ENCODE measurements around the gene C9. TPM values are rescaled to one million over a fixed set of nuclear protein-coding genes. Genes with fewer than 3 reads are reported as not detected.

C9 gene
- total and polyA plus RNA-seq, 5 donors, result 0.70 TPM; not detected in 4

DNA sequence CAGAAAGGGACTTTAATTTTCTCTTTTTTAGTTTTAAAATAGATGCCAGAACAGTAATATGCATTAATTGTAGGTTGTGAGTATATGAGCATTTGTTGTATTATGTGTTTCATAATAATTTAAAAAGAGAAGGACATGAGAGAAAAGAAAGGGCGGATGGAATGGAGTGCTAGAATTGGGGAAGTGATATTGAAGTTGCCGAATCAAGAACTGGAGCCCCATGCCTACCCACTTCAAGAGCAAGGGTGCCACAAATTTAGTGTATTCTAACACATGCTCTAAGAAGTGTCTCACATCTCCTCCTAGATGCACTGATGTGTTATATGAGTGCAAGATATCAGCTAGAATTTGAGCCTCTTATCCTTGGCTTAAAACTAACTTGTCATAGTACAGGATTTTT lies 101.3 kb downstream of the C9 start:
- Histone ChIP-seq H3K4me1 (ENCODE audit: control insufficient read depth, insufficient read depth, low read length) (no peaks in the 10 kb centered on the region), H3K27me3 (ENCODE audit: control insufficient read depth, insufficient read depth) (no peaks in the 10 kb centered on the region), H3K9me3 (ENCODE audit: control insufficient read depth, low read length) (no peaks in the 10 kb centered on the region), H3K27ac (ENCODE audit: low read length) (no peak overlapping the region), H3K4me3 (ENCODE audit: low read length) (no peak overlapping the region)
- ATAC-seq (no peak), DNase-seq (no peak)
- intact Hi-C loops (cut with DNase I), result no loop called here
- 79% methylated on average over 2 of the region's 2 CpGs for WGBS

DNA sequence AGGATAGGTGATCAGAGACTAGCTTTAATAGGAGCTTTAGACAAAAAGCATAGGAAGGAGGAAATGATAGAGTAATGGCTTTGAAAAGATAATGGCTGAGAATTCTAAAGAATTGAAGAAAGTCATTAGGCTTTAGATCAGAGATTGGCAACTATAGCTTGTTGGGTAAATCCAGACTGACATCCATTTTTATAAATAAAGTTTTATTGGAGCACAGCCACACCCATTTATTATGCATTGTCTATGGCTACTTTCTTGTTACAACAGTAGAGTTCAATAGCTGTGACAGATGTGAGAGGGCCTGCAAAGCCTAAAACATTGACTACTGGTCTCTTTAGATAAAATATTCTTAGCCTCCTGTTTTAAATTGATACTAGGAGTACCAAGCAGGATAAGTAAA lies 104.2 kb downstream of the C9 start:
- intact Hi-C loops (cut with DNase I), result no loop called here
- no peaks in the 10 kb centered on the region for H3K4me1 ChIP-seq (ENCODE audit: control insufficient read depth, insufficient read depth, low read length)
- H3K9me3 ChIP-seq (ENCODE audit: control insufficient read depth, low read length), result no peaks in the 10 kb centered on the region
- no peaks in the 10 kb centered on the region for H3K27me3 ChIP-seq (ENCODE audit: control insufficient read depth, insufficient read depth)
- DNase-seq (no peak), ATAC-seq (no peak)
- H3K4me3 ChIP-seq (ENCODE audit: low read length), result no peak overlapping the region
- no peak overlapping the region for H3K27ac ChIP-seq (ENCODE audit: low read length)

DNA sequence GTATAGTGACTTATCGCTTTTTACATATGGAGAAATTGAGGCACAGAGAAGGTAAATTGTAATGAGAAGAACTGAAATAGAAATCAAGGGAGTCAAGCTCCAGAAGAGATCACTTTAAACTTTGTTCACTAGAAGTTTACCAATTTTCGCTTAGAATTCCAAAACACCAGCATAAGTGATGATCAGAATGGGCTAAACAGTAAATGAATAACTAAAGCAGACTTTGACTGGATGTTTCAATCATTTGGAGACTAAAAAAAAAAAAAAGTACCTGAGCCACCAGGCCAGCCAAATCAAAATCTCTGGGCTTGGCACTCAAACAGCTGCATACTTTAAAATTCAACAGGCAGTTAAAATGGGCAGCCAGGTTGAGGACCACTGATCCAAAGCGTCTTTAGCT lies 106.7 kb downstream of the C9 start:
- no peaks in the 10 kb centered on the region for H3K27me3 ChIP-seq (ENCODE audit: control insufficient read depth, insufficient read depth)
- WGBS, result 95% methylated on average over 3 of the region's 3 CpGs
- H3K4me3 ChIP-seq (ENCODE audit: low read length), result no peak overlapping the region
- H3K9me3 ChIP-seq (ENCODE audit: control insufficient read depth, low read length), result no peaks in the 10 kb centered on the region
- ATAC-seq, result no peak
- DNase-seq, result no peak
- intact Hi-C loops (cut with DNase I), result no loop called here
- no peaks in the 10 kb centered on the region for H3K4me1 ChIP-seq (ENCODE audit: control insufficient read depth, insufficient read depth, low read length)
- H3K27ac ChIP-seq (ENCODE audit: low read length), result no peak overlapping the region

DNA sequence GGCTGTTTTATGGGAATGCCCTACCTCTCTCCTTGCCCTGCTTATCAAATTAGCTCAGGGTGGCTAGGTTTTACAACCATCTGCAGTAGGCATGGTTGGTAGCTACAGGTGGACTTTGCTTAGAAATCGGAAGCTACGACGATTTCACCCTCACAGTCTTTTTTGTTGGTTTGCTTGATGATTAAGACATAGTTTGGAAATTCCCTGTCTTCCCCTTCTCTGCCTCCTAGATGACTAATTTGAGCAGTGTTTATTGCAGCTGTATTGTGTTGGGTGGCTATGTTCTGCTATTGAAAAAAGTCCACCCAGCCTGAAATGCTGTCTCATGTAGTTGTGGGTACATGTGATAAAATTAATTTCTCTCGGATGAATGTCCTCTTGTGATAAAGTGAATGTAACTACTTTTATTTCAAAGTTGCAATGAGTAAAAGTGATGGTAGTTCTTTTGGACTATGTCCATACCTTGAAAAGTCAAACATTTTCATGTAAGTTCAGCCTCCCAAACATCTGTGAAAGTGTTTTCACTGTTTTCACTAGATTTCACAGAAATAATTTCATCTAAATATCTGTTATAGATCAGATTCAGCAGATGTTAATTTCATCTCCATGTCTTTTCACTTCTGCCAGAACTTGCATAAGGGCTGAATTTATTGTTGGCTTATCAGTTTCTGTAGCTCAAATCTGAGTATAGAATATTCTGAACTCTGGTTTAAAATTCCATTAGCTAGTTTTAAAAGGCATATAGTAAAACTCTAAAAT lies 107.6 kb downstream of the C9 start:
- intact Hi-C loops (cut with DNase I), result no loop called here
- H3K9me3 ChIP-seq (ENCODE audit: control insufficient read depth, low read length), result no peaks in the 10 kb centered on the region
- no peak for DNase-seq
- H3K27me3 ChIP-seq (ENCODE audit: control insufficient read depth, insufficient read depth), result no peaks in the 10 kb centered on the region
- H3K4me3 ChIP-seq (ENCODE audit: low read length), result no peak overlapping the region
- H3K27ac ChIP-seq (ENCODE audit: low read length), result no peak overlapping the region
- ATAC-seq, result no peak
- no peaks in the 10 kb centered on the region for H3K4me1 ChIP-seq (ENCODE audit: control insufficient read depth, insufficient read depth, low read length)
- WGBS, result 68% methylated on average over 4 of the region's 4 CpGs

DNA sequence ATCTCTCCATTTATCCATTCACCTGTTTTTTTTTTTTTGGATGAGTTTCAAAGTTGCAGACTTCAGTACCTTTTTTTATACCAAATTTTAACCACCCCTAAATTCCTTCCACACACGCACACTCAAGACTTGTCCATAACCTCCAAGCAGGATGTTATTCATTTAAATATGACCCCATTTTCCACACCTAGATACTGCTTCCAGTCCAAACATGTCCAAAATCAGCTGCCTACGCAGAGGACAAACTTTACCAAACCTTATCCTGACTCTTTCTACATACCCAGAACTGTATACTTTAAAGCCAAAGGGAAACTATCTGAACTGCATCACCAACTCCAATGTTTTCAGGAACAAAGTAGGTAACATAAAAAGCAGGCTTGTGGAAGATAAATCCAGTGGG lies 108.9 kb downstream of the C9 start:
- no peaks in the 10 kb centered on the region for H3K9me3 ChIP-seq (ENCODE audit: control insufficient read depth, low read length)
- ATAC-seq (no peak), DNase-seq (no peak)
- no peak overlapping the region for H3K27ac ChIP-seq (ENCODE audit: low read length)
- intact Hi-C loops (cut with DNase I), result no loop called here
- no peaks in the 10 kb centered on the region for H3K4me1 ChIP-seq (ENCODE audit: control insufficient read depth, insufficient read depth, low read length)
- no peak overlapping the region for H3K4me3 ChIP-seq (ENCODE audit: low read length)
- 89% methylated on average over 2 of the region's 2 CpGs for WGBS
- H3K27me3 ChIP-seq (ENCODE audit: control insufficient read depth, insufficient read depth), result no peaks in the 10 kb centered on the region

DNA sequence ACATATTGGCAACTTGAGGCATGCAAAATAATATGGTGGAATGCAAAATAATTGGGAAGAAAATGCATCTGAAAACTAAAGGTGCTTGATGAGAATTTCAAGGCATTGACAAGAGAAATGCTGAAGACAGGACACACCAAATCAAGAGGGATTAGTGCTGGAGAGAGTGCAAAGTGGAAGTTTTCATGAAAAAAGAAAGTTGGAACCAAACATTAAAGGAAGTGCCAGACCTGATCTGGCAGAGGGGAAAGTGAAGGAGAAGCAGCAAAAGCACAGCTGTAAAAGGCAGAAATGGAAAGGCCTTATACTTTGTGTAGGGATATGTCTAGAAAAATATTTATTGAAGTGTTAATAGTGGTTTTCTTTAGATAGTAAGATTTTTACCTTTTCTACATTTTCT lies 109.6 kb downstream of the C9 start:
- intact Hi-C loops (cut with DNase I), result no loop called here
- H3K4me3 ChIP-seq (ENCODE audit: low read length), result no peak overlapping the region
- H3K27ac ChIP-seq (ENCODE audit: low read length), result no peak overlapping the region
- no peak for ATAC-seq
- no peaks in the 10 kb centered on the region for H3K9me3 ChIP-seq (ENCODE audit: control insufficient read depth, low read length)
- no peaks in the 10 kb centered on the region for H3K4me1 ChIP-seq (ENCODE audit: control insufficient read depth, insufficient read depth, low read length)
- no peak for DNase-seq
- H3K27me3 ChIP-seq (ENCODE audit: control insufficient read depth, insufficient read depth), result no peaks in the 10 kb centered on the region

DNA sequence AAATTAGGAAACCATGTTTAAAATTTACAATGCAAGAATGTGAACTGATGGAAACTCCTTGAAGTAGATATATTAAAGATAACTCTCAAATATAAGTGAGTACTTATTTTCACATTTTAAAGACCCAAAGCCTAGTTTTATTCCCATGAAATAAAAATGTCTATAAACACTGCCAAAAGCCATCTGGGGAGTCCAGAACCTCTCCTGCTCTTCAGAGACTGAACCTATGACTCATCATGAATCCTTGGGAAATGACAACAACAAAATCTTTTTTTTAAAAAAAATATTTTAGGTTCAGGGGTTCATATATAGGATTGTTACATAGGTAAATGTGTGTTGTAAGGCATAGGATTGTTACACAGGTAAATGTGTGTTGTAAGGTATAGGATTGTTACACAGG lies 111.1 kb downstream of the C9 start:
- H3K4me1 ChIP-seq (ENCODE audit: control insufficient read depth, insufficient read depth, low read length), result no peaks in the 10 kb centered on the region
- intact Hi-C loops (cut with DNase I), result no loop called here
- no peaks in the 10 kb centered on the region for H3K9me3 ChIP-seq (ENCODE audit: control insufficient read depth, low read length)
- H3K4me3 ChIP-seq (ENCODE audit: low read length), result no peak overlapping the region
- ATAC-seq (no peak), DNase-seq (no peak)
- H3K27me3 ChIP-seq (ENCODE audit: control insufficient read depth, insufficient read depth), result no peaks in the 10 kb centered on the region
- H3K27ac ChIP-seq (ENCODE audit: low read length), result no peak overlapping the region

DNA sequence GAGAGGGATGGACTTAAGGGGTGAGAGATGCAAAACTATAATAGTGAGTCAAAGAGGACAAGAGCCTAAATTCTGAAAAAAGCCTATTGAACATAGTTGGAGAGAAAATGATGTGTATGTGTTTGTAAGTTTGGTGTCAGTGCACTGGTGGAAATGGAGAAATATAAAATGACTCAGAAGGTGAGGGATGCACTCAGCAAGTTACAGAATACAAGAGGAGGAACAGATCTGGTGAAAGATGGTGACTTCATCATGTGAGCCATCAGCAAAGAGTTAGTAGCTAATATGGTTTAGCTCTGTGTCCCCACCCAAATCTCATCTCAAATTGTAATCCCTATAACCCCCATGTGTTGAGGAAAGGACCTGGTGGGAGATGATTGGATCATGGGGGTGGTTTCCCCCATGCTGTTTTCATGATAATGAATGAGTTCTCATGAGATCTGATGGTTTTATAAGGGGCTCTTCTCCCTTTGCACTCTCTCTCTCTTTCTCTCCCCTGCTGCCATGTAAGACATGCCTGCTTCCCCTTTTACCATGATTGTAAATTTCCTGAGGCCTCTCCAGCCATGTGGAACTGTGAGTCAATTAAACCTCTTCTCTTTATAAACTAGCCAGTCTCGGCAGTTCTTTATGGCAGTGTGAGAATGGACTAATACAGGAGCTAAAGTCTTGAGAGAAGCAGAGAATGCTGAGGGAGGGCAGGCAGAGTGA lies 114.6 kb downstream of the C9 start:
- no peaks in the 10 kb centered on the region for H3K9me3 ChIP-seq (ENCODE audit: control insufficient read depth, low read length)
- no peaks in the 10 kb centered on the region for H3K27me3 ChIP-seq (ENCODE audit: control insufficient read depth, insufficient read depth)
- ATAC-seq (no peak), DNase-seq (no peak)
- intact Hi-C loops (cut with DNase I), result no loop called here
- no peak overlapping the region for H3K27ac ChIP-seq (ENCODE audit: low read length)
- H3K4me1 ChIP-seq (ENCODE audit: control insufficient read depth, insufficient read depth, low read length), result no peaks in the 10 kb centered on the region
- H3K4me3 ChIP-seq (ENCODE audit: low read length), result no peak overlapping the region
- 83% methylated on average over 1 of the region's 1 CpG for WGBS

DNA sequence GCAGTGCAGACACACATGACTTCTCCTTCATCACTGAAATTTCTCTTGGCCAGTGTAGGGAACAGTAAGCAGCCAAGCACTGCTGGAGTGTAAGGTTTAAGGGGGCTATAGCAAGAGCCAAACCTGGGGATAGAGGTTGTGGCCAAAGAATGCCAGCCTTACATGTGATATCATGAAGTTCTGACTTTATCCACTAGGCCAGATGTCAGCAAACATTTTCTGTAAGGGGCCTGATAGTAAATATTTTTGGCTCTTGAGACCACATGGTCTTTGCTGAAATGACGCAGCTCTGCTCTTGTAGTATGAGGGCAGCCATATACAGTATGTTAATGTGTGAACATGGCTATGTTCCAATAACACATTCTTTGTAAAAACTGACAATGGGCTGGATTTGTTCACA lies 115.2 kb downstream of the C9 start:
- ATAC-seq (no peak), DNase-seq (no peak)
- WGBS, result 70% methylated on average over 1 of the region's 1 CpG
- no peaks in the 10 kb centered on the region for H3K9me3 ChIP-seq (ENCODE audit: control insufficient read depth, low read length)
- no peaks in the 10 kb centered on the region for H3K27me3 ChIP-seq (ENCODE audit: control insufficient read depth, insufficient read depth)
- intact Hi-C loops (cut with DNase I), result no loop called here
- no peak overlapping the region for H3K4me3 ChIP-seq (ENCODE audit: low read length)
- no peak overlapping the region for H3K27ac ChIP-seq (ENCODE audit: low read length)
- no peaks in the 10 kb centered on the region for H3K4me1 ChIP-seq (ENCODE audit: control insufficient read depth, insufficient read depth, low read length)

DNA sequence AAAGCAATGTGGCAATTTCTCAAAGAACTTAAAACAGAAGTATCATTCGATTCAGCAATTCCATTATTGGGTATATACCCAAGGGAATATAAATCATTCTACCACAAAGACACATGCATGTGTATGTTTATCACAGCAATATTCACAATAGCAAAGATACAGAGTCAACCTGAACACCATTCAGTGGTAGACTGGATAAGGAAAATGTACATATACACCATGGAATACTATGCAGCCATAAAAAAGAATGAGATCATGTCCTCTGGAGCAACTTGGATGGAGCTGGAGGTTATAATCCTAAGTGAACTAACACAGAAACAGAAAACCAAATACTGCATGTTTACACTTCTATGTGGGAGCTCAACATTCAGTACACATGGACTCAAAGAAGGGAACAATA lies 123.5 kb downstream of the C9 start:
- WGBS, result 80% methylated on average over 1 of the region's 1 CpG
- intact Hi-C loops (cut with DNase I), result no loop called here
- DNase-seq, result no peak
- no peaks in the 10 kb centered on the region for H3K4me1 ChIP-seq (ENCODE audit: control insufficient read depth, insufficient read depth, low read length)
- H3K9me3 ChIP-seq (ENCODE audit: control insufficient read depth, low read length), result peaks cover 4% of the 10 kb centered on the region
- no peak for ATAC-seq
- no peak overlapping the region for H3K4me3 ChIP-seq (ENCODE audit: low read length)
- no peaks in the 10 kb centered on the region for H3K27me3 ChIP-seq (ENCODE audit: control insufficient read depth, insufficient read depth)
- no peak overlapping the region for H3K27ac ChIP-seq (ENCODE audit: low read length)

DNA sequence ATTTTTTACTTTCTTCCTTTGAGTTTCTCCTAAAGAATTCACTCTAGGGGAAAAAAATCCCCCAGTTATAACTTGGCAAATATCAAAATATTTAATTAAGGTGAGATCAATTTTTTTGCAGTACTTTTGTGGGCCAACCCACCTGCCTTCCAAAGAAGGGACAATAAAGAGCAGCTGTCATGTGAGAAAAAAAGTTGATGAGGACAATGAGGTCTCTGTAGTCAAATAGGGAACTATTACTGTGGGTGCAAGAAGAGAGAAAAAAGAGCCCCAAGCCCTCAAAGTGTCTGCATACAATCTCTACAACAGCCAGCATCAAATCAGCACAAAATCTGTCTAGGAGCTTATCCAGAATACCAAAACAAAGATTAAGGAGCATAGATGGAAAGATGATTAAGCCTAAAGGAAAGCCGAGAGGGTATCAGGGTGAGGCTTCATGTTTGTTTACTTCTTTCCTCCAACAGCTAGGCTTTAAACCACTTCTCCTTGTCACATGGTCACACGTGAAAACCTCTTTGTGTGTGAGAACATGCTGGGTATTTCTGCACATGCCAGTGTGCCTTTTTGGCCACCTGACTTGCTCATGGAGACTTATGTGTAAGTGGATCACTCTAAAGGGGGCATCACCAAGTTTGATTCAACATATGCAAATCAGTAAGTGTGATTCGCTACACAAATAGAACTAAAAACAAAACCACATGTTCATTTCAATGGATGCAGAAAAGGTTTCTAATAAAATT lies 125.8 kb downstream of the C9 start:
- intact Hi-C loops (cut with DNase I), result no loop called here
- Histone ChIP-seq H3K4me1 (ENCODE audit: control insufficient read depth, insufficient read depth, low read length) (no peaks in the 10 kb centered on the region), H3K4me3 (ENCODE audit: low read length) (no peak overlapping the region), H3K27ac (ENCODE audit: low read length) (no peak overlapping the region), H3K27me3 (ENCODE audit: control insufficient read depth, insufficient read depth) (no peaks in the 10 kb centered on the region), H3K9me3 (ENCODE audit: control insufficient read depth, low read length) (peaks cover 4% of the 10 kb centered on the region)
- ATAC-seq (no peak), DNase-seq (no peak)
- WGBS, result 45% methylated on average over 3 of the region's 3 CpGs

Measured in right cardiac atrium (tissue), 5 donors.